ENCODE data around the gene IDH1. TPM values are rescaled to one million over a fixed set of nuclear protein-coding genes. Genes with fewer than 3 reads are reported as not detected.

IDH1 gene
- total RNA-seq, 3 donors from 2014 or later (not counting 1 experiment from before 2014, with no cell fraction given): 6.8 to 15.2 (median 12.2) TPM

DNA sequence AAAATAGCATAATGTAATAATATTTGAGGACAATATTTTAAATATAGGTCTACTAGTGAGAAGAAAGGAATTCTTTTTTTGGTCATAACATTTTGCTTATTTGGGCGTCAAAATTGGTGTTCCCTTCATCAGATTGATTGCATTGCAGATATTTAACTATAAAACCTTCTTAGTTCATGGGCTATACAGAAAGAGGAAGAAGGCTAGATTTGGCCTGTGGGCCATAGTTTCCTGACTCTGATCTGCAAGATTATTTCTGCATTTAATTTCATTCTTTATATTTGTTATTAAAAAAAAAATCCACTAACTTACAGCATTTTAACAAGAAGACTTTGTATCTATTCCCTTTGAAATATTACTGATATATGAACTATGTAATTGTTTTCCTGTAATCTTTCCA, 43.1 kb upstream of the IDH1 start:
- Histone ChIP-seq H3K27me3 (ENCODE audit: control insufficient read depth, insufficient read depth, low read length) (no peaks in the 10 kb centered on the region), H3K36me3 (ENCODE audit: control insufficient read depth, insufficient read depth, low read length) (peaks cover 51% of the 10 kb centered on the region), H3K4me3 (ENCODE audit: low read length) (no peak overlapping the region), H3K9me3 (ENCODE audit: control insufficient read depth, insufficient read depth, low read length) (no peaks in the 10 kb centered on the region), H3K27ac (ENCODE audit: low read length) (no peak overlapping the region), H3K4me1 (ENCODE audit: control insufficient read depth, insufficient read depth, low read length) (no peaks in the 10 kb centered on the region)
- Mint-ChIP-seq H3K27me3 (ENCODE audit: low read depth in 2 of 2) (no peaks in the 10 kb centered on the region), H3K9me3 (no peaks in the 10 kb centered on the region), H3K36me3 (peaks cover 19% of the 10 kb centered on the region), H3K27ac (no peak overlapping the region), H3K4me3 (no peak overlapping the region), H3K4me1 (peaks cover 27 to 28% of the 10 kb centered on the region in 2 donors)
- no peak for DNase-seq
- 40% methylated on average over 1 of the region's 1 CpG for WGBS (ENCODE audit: insufficient coverage)
- no peak for TF ChIP-seq CTCF (IDR thresholded peaks at IDR 0.05)
- no peak for ATAC-seq
- intact Hi-C loops (cut with micrococcal nuclease): no loop called here

GRCh38 chr2:208296610-208297009, 41.7 kb upstream of the IDH1 start:
- Histone ChIP-seq H3K36me3 (ENCODE audit: control insufficient read depth, insufficient read depth, low read length) (peaks cover 53% of the 10 kb centered on the region), H3K27ac (ENCODE audit: low read length) (no peak overlapping the region), H3K27me3 (ENCODE audit: control insufficient read depth, insufficient read depth, low read length) (no peaks in the 10 kb centered on the region), H3K4me1 (ENCODE audit: control insufficient read depth, insufficient read depth, low read length) (no peaks in the 10 kb centered on the region), H3K9me3 (ENCODE audit: control insufficient read depth, insufficient read depth, low read length) (no peaks in the 10 kb centered on the region), H3K4me3 (ENCODE audit: low read length) (no peak overlapping the region)
- Mint-ChIP-seq H3K27ac (no peak overlapping the region), H3K36me3 (peaks cover 19% of the 10 kb centered on the region), H3K4me3 (no peak overlapping the region), H3K9me3 (no peaks in the 10 kb centered on the region), H3K27me3 (ENCODE audit: low read depth in 2 of 2) (no peaks in the 10 kb centered on the region), H3K4me1 (peaks cover 38% of the 10 kb centered on the region in 2 donors)
- WGBS (ENCODE audit: insufficient coverage): 94% methylated on average over 2 of the region's 2 CpGs
- DNase-seq (no peak), ATAC-seq (no peak)
- no peak for TF ChIP-seq CTCF (IDR thresholded peaks at IDR 0.05)
- intact Hi-C loops (cut with micrococcal nuclease): no loop called here

DNA sequence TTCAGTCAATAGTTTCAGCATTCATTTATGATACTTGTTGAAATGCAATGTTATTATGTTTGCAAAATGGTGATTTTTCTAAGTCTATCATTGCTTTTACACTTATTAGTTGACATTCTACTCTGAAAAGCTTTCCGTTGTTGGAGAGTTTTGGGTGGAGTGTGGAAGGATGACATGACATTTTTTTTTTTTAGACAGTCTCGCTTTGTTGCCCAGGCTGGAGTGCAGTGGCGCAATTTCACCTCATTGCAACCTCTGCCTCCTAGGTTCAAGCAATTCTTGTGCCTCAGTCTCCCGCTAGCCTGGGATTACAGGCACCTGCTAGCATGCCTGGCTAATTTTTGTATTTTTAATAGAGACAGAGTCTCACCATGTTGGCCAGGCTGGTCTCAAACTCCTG, 41.0 kb upstream of the IDH1 start:
- no peak overlapping the region for H3K27ac Mint-ChIP-seq
- H3K4me3 ChIP-seq (ENCODE audit: low read length): no peak overlapping the region
- no peaks in the 10 kb centered on the region for H3K4me1 ChIP-seq (ENCODE audit: control insufficient read depth, insufficient read depth, low read length)
- no peak overlapping the region for H3K27ac ChIP-seq (ENCODE audit: low read length)
- intact Hi-C loops (cut with micrococcal nuclease): no loop called here
- H3K9me3 ChIP-seq (ENCODE audit: control insufficient read depth, insufficient read depth, low read length): no peaks in the 10 kb centered on the region
- H3K36me3 ChIP-seq (ENCODE audit: control insufficient read depth, insufficient read depth, low read length): peaks cover 48% of the 10 kb centered on the region
- ATAC-seq (no peak), DNase-seq (no peak)
- TF ChIP-seq CTCF (IDR thresholded peaks at IDR 0.05): no peak
- no peaks in the 10 kb centered on the region for H3K9me3 Mint-ChIP-seq
- peaks cover 42 to 46% of the 10 kb centered on the region in 2 donors for H3K4me1 Mint-ChIP-seq
- H3K27me3 Mint-ChIP-seq (ENCODE audit: low read depth in 2 of 2): no peaks in the 10 kb centered on the region
- H3K36me3 Mint-ChIP-seq: peaks cover 25% of the 10 kb centered on the region
- no peaks in the 10 kb centered on the region for H3K27me3 ChIP-seq (ENCODE audit: control insufficient read depth, insufficient read depth, low read length)
- H3K4me3 Mint-ChIP-seq: no peak overlapping the region
- WGBS (ENCODE audit: insufficient coverage): 98% methylated on average over 4 of the region's 4 CpGs

GRCh38 chr2:208294482-208295024, 39.7 kb upstream of the IDH1 start:
- Histone ChIP-seq H3K27ac (ENCODE audit: low read length) (no peak overlapping the region), H3K4me3 (ENCODE audit: low read length) (no peak overlapping the region), H3K4me1 (ENCODE audit: control insufficient read depth, insufficient read depth, low read length) (no peaks in the 10 kb centered on the region), H3K9me3 (ENCODE audit: control insufficient read depth, insufficient read depth, low read length) (no peaks in the 10 kb centered on the region), H3K27me3 (ENCODE audit: control insufficient read depth, insufficient read depth, low read length) (no peaks in the 10 kb centered on the region), H3K36me3 (ENCODE audit: control insufficient read depth, insufficient read depth, low read length) (peaks cover 46% of the 10 kb centered on the region)
- 80% methylated on average over 4 of the region's 4 CpGs for WGBS (ENCODE audit: insufficient coverage)
- DNase-seq (peak in 1 of 2 donors; percentile 8), ATAC-seq (peak in 1 of 3 donors; percentile 21)
- peaks cover 23% of the 10 kb centered on the region for H3K36me3 Mint-ChIP-seq
- no peak for TF ChIP-seq CTCF (IDR thresholded peaks at IDR 0.05)
- H3K4me3 Mint-ChIP-seq: no peak overlapping the region
- peaks cover 44 to 51% of the 10 kb centered on the region in 2 donors for H3K4me1 Mint-ChIP-seq
- no peaks in the 10 kb centered on the region for H3K9me3 Mint-ChIP-seq
- H3K27me3 Mint-ChIP-seq (ENCODE audit: low read depth in 2 of 2): no peaks in the 10 kb centered on the region
- H3K27ac Mint-ChIP-seq: peak overlapping the region in 1 of 2 donors; percentile 7
- intact Hi-C loops (cut with micrococcal nuclease): no loop called here

Data from natural killer cell (primary cell).